Astrocyte (in vitro differentiated cells and primary cell): ENCODE measurements around the gene CWC27.

Experiments
- CTCF ChIP-seq: IDR thresholded peaks from 2 replicates; pipeline ENCODE4 v1.5.1; 2011; ENCODE audit warnings: low read depth, mild to moderate bottlenecking, inconsistent platforms, low read length, moderate library complexity; ENCODE audit not compliant: insufficient read depth
- EZH2 ChIP-seq: IDR thresholded peaks from 2 replicates; pipeline ENCODE4 v1.6.1; 2012; ENCODE audit warnings: mild to moderate bottlenecking, low read length, inconsistent platforms; ENCODE audit not compliant: insufficient read depth

GRCh38 chr5:64861281-64861680 lies 92.6 kb downstream of the CWC27 start:
- TF ChIP-seq CTCF (no peak), EZH2 (no peak)
